Adrenal gland (tissue), 5 donors: ENCODE data around the gene TMEM259.

Experiments
- POLR2A ChIP-seq, 2 donors: fragments of 450-650 bp; IDR thresholded peaks; one replicate each; pipeline ENCODE4 v1.6.1; 2017; ENCODE audit warnings: antibody characterized with exemption in 2 of 2, mild to moderate bottlenecking in 2 of 2, moderate library complexity in 1 of 2
- TF ChIP-seq, protein P1 (sequence below), 6 experiments: fragments of 450-650 bp in 4 of 6; fragments of 200-600 bp in 2 of 6; sonication (generic) in 1 of 6; IDR thresholded peaks; 1 replicate in 5 of 6; 2 replicates in 1 of 6; pipeline versions ENCODE4 v1.5.1 to v1.8.0; 2016 to 2021; ENCODE audit warnings: antibody characterized with exemption in 6 of 6, mild to moderate bottlenecking in 2 of 6, moderate library complexity in 1 of 6
- donor health status: DM: no; HTN: no; CAD: no.

DNA sequence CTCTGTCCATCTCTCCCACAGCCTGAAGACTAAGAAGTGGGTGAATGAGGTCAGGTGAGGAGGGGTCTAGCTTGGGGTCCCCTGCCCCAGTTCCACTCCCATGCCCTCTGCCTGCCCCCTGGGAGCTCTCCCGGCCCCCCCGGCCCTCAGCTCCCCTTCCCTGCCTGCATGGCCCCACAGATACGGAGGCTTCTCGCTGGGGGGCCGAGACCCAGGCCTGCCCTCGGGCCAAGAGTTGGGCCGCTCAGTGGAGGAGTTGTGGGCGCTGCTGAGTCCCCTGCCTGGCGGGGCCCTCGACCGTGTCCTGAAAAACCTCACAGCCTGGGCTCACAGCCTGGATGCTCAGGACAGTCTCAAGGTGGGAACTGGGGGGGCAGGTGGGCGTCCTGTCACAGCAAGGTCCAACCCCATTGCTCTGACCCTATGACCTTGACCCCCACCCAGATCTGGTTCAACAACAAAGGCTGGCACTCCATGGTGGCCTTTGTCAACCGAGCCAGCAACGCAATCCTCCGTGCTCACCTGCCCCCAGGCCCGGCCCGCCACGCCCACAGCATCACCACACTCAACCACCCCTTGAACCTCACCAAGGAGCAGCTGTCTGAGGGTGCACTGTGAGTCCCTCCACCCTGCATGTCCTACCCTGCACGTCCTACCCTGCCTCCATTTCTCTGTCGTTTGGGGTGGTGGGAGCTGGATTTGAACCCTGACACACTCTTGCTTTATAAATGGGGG, 35.1 kb upstream of the TMEM259 start:
- TF ChIP-seq, protein P1, sequence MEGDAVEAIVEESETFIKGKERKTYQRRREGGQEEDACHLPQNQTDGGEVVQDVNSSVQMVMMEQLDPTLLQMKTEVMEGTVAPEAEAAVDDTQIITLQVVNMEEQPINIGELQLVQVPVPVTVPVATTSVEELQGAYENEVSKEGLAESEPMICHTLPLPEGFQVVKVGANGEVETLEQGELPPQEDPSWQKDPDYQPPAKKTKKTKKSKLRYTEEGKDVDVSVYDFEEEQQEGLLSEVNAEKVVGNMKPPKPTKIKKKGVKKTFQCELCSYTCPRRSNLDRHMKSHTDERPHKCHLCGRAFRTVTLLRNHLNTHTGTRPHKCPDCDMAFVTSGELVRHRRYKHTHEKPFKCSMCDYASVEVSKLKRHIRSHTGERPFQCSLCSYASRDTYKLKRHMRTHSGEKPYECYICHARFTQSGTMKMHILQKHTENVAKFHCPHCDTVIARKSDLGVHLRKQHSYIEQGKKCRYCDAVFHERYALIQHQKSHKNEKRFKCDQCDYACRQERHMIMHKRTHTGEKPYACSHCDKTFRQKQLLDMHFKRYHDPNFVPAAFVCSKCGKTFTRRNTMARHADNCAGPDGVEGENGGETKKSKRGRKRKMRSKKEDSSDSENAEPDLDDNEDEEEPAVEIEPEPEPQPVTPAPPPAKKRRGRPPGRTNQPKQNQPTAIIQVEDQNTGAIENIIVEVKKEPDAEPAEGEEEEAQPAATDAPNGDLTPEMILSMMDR (IDR thresholded peaks at IDR 0.05), result no peak
- TF ChIP-seq POLR2A (IDR thresholded peaks at IDR 0.05), result no peak
